Measurements from ENCODE around the gene KIF27.
"Not testable (repeated sequence)": the region's sequence is repeated elsewhere in the genome, so short reads cannot be mapped to it uniquely, and the experiment has no call there.

The KIF27 gene

DNA sequence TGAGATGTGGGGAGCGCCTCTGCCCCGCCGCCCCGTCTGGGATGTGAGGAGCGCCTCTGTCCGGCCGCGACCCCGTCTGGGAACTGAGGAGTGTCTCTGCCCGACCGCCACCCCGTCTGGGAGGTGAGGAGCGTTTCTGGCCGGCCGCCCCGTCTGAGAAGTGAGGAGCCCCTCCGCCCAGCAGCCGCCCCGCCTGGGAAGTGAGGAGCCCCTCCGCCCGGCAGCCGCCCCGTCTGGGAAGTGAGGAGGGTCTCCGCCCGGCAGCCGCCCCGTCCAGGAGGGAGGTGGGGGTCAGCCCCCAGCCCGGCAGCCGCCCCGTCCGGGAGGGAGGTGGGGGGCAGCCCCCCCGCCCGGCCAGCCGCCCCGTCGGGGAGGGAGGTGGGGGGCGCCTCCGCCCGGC is 26.9 kb upstream of the KIF27 start:
- not testable (repeated sequence) for H4K91ac ChIP-seq (ENCODE audit: low read depth, low read length, poor library complexity); H3K18ac ChIP-seq (ENCODE audit: low read length); H3K14ac ChIP-seq (ENCODE audit: low read length); H3K79me1 ChIP-seq (ENCODE audit: low read depth, low read length); DNase-seq (ENCODE audit: low spot score); H2BK120ac ChIP-seq (ENCODE audit: low read depth, low read length); H2BK12ac ChIP-seq (ENCODE audit: low read length); H4K8ac ChIP-seq (ENCODE audit: low read depth, low read length); H2AK5ac ChIP-seq (ENCODE audit: low read depth, low read length); H3K23ac ChIP-seq (ENCODE audit: low read depth, low read length, poor library complexity); H3K4ac ChIP-seq (ENCODE audit: low read length); H3K36me3 ChIP-seq (replicated peaks in 1 of 2; ENCODE audit: control insufficient read depth in 2 of 2, insufficient read depth in 2 of 2, low read length in 2 of 2); H2BK15ac ChIP-seq (ENCODE audit: low read length); H3K4me3 ChIP-seq (ENCODE audit: low read length in 2 of 2); H3K4me2 ChIP-seq (ENCODE audit: insufficient read depth, low read length, poor library complexity, severe bottlenecking); H3K9me3 ChIP-seq (replicated peaks in 1 of 2; ENCODE audit: control insufficient read depth in 2 of 2, insufficient read depth in 1 of 2, low read depth in 1 of 2, low read length in 2 of 2); H2AFZ ChIP-seq (ENCODE audit: low read length); H3K27me3 ChIP-seq (ENCODE audit: control insufficient read depth in 3 of 3, insufficient read depth in 3 of 3, low read depth in 1 of 3, low read length in 3 of 3); H3K4me1 ChIP-seq (ENCODE audit: control insufficient read depth in 2 of 2, insufficient read depth in 1 of 2, low read depth in 1 of 2, low read length in 2 of 2); H3K27ac ChIP-seq (replicated peaks; ENCODE audit: low read length); H2BK5ac ChIP-seq (ENCODE audit: low read length); H3K9ac ChIP-seq (ENCODE audit: low read depth, low read length, poor library complexity)
- WGBS, 2 donors (ENCODE audit: extremely low coverage in 2 of 2, insufficient read length in 2 of 2, insufficient replicate concordance in 1 of 2): no CpG with 5 or more reads among the region's 39 CpGs

GRCh38 chr9:83940590-83941303 is 19.5 kb upstream of the KIF27 start:
- Histone ChIP-seq H4K8ac (ENCODE audit: low read depth, low read length) (no peak overlapping the region), H2BK12ac (ENCODE audit: low read length) (no peak overlapping the region), H2BK5ac (ENCODE audit: low read length) (no peak overlapping the region), H3K18ac (ENCODE audit: low read length) (no peak overlapping the region), H2BK15ac (ENCODE audit: low read length) (no peak overlapping the region), H2AK5ac (ENCODE audit: low read depth, low read length) (no peak overlapping the region), H3K23ac (ENCODE audit: low read depth, low read length, poor library complexity) (no peak overlapping the region), H3K27ac (replicated peaks; ENCODE audit: low read length) (no peak overlapping the region), H3K9me3 (replicated peaks in 1 of 2; ENCODE audit: control insufficient read depth in 2 of 2, insufficient read depth in 1 of 2, low read depth in 1 of 2, low read length in 2 of 2) (no peaks in the 10 kb centered on the region), H3K4me1 (ENCODE audit: control insufficient read depth in 2 of 2, insufficient read depth in 1 of 2, low read depth in 1 of 2, low read length in 2 of 2) (no peaks in the 10 kb centered on the region), H3K14ac (ENCODE audit: low read length) (no peak overlapping the region), H2AFZ (ENCODE audit: low read length) (no peak overlapping the region), H3K4me2 (ENCODE audit: insufficient read depth, low read length, poor library complexity, severe bottlenecking) (no peak overlapping the region), H3K4ac (ENCODE audit: low read length) (no peak overlapping the region), H3K4me3 (ENCODE audit: low read length in 2 of 2) (no peak overlapping the region), H3K27me3 (ENCODE audit: control insufficient read depth in 3 of 3, insufficient read depth in 3 of 3, low read depth in 1 of 3, low read length in 3 of 3) (no peaks in the 10 kb centered on the region), H3K79me1 (ENCODE audit: low read depth, low read length) (no peaks in the 10 kb centered on the region), H2BK120ac (ENCODE audit: low read depth, low read length) (no peak overlapping the region), H3K9ac (ENCODE audit: low read depth, low read length, poor library complexity) (no peak overlapping the region), H4K91ac (ENCODE audit: low read depth, low read length, poor library complexity) (no peak overlapping the region), H3K36me3 (replicated peaks in 1 of 2; ENCODE audit: control insufficient read depth in 2 of 2, insufficient read depth in 2 of 2, low read length in 2 of 2) (no peaks in the 10 kb centered on the region)
- no peak for DNase-seq (ENCODE audit: low spot score)
- no CpG with 5 or more reads among the region's 5 CpGs for WGBS, 2 donors (ENCODE audit: extremely low coverage in 2 of 2, insufficient read length in 2 of 2, insufficient replicate concordance in 1 of 2)

DNA sequence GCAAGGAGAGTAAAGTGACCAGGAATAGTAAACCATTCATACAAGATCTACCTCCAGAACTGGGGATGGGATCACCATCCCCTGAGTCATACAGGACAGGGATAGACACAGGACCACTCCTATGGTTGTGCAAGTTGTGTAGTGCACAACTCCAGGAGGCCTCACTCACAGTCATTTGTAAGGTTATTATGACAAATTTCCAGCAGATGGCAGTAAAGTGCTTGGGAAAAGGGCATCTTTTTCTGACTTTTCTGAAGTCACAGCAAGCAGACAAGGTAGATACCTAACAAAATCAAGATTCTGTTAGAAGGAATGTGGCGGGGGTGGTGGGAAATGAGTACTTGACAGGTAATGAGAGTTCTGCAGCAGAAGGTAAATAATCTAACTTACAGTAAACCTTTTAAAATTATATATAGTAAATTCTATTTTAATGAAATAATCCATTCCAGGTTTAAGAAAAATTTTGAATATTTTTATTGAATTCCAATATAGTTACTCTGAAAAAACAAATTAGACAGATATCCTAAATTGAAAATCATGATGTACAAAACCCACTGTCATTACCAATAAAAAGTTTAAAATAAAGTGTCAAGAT is 16.7 kb upstream of the KIF27 start:
- Histone ChIP-seq H3K27me3 (ENCODE audit: control insufficient read depth in 3 of 3, insufficient read depth in 3 of 3, low read depth in 1 of 3, low read length in 3 of 3) (no peaks in the 10 kb centered on the region), H3K4me2 (ENCODE audit: insufficient read depth, low read length, poor library complexity, severe bottlenecking) (no peak overlapping the region), H2BK15ac (ENCODE audit: low read length) (no peak overlapping the region), H3K4me3 (ENCODE audit: low read length in 2 of 2) (no peak overlapping the region), H2BK12ac (ENCODE audit: low read length) (no peak overlapping the region), H3K27ac (replicated peaks; ENCODE audit: low read length) (no peak overlapping the region), H3K14ac (ENCODE audit: low read length) (no peak overlapping the region), H3K18ac (ENCODE audit: low read length) (no peak overlapping the region), H3K9me3 (replicated peaks in 1 of 2; ENCODE audit: control insufficient read depth in 2 of 2, insufficient read depth in 1 of 2, low read depth in 1 of 2, low read length in 2 of 2) (no peaks in the 10 kb centered on the region), H3K23ac (ENCODE audit: low read depth, low read length, poor library complexity) (no peak overlapping the region), H2AFZ (ENCODE audit: low read length) (peak overlapping the region; percentile 68), H3K4ac (ENCODE audit: low read length) (no peak overlapping the region), H3K79me1 (ENCODE audit: low read depth, low read length) (no peaks in the 10 kb centered on the region), H3K9ac (ENCODE audit: low read depth, low read length, poor library complexity) (no peak overlapping the region), H4K91ac (ENCODE audit: low read depth, low read length, poor library complexity) (no peak overlapping the region), H3K36me3 (replicated peaks in 1 of 2; ENCODE audit: control insufficient read depth in 2 of 2, insufficient read depth in 2 of 2, low read length in 2 of 2) (no peaks in the 10 kb centered on the region), H4K8ac (ENCODE audit: low read depth, low read length) (no peak overlapping the region), H2BK120ac (ENCODE audit: low read depth, low read length) (no peak overlapping the region), H2BK5ac (ENCODE audit: low read length) (no peak overlapping the region), H3K4me1 (ENCODE audit: control insufficient read depth in 2 of 2, insufficient read depth in 1 of 2, low read depth in 1 of 2, low read length in 2 of 2) (peaks cover 2 to 7% of the 10 kb centered on the region in 2 donors), H2AK5ac (ENCODE audit: low read depth, low read length) (no peak overlapping the region)
- no CpG with 5 or more reads among the region's 1 CpG for WGBS, 2 donors (ENCODE audit: extremely low coverage in 2 of 2, insufficient read length in 2 of 2, insufficient replicate concordance in 1 of 2)
- DNase-seq (ENCODE audit: low spot score): peak; percentile 63

DNA sequence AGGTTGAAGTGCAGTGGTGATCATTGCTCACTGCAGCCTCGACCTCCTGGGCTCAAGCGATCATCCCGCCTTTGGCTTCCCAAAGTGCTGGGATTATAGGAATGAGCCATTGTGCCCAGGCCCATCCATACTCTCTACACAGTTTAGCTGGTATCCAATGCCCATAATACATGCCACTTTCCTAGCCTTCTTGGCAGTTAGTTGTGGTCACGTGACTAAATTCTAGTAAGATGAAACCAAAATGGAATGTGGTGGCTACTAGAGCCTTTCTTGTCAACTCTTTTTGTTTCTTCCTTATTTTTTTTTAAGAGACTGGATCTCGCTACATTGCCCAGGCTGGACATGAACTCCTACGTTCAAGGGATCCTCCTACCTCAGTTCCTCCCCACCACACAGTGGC is 15.3 kb upstream of the KIF27 start:
- Histone ChIP-seq H3K4ac (ENCODE audit: low read length) (no peak overlapping the region), H2AK5ac (ENCODE audit: low read depth, low read length) (peak overlapping the region; percentile 27), H3K79me1 (ENCODE audit: low read depth, low read length) (no peaks in the 10 kb centered on the region), H3K4me2 (ENCODE audit: insufficient read depth, low read length, poor library complexity, severe bottlenecking) (no peak overlapping the region), H3K4me3 (ENCODE audit: low read length in 2 of 2) (no peak overlapping the region), H2BK5ac (ENCODE audit: low read length) (no peak overlapping the region), H3K27ac (replicated peaks; ENCODE audit: low read length) (no peak overlapping the region), H4K91ac (ENCODE audit: low read depth, low read length, poor library complexity) (no peak overlapping the region), H2BK12ac (ENCODE audit: low read length) (no peak overlapping the region), H2AFZ (ENCODE audit: low read length) (no peak overlapping the region), H2BK15ac (ENCODE audit: low read length) (peak overlapping the region; percentile 1), H3K36me3 (replicated peaks in 1 of 2; ENCODE audit: control insufficient read depth in 2 of 2, insufficient read depth in 2 of 2, low read length in 2 of 2) (no peaks in the 10 kb centered on the region), H3K9ac (ENCODE audit: low read depth, low read length, poor library complexity) (no peak overlapping the region), H3K9me3 (replicated peaks in 1 of 2; ENCODE audit: control insufficient read depth in 2 of 2, insufficient read depth in 1 of 2, low read depth in 1 of 2, low read length in 2 of 2) (no peaks in the 10 kb centered on the region), H3K4me1 (ENCODE audit: control insufficient read depth in 2 of 2, insufficient read depth in 1 of 2, low read depth in 1 of 2, low read length in 2 of 2) (peaks cover 2 to 7% of the 10 kb centered on the region in 2 donors), H3K18ac (ENCODE audit: low read length) (no peak overlapping the region), H2BK120ac (ENCODE audit: low read depth, low read length) (no peak overlapping the region), H3K14ac (ENCODE audit: low read length) (no peak overlapping the region), H3K27me3 (ENCODE audit: control insufficient read depth in 3 of 3, insufficient read depth in 3 of 3, low read depth in 1 of 3, low read length in 3 of 3) (no peaks in the 10 kb centered on the region), H3K23ac (ENCODE audit: low read depth, low read length, poor library complexity) (no peak overlapping the region), H4K8ac (ENCODE audit: low read depth, low read length) (no peak overlapping the region)
- WGBS, 2 donors (ENCODE audit: extremely low coverage in 2 of 2, insufficient read length in 2 of 2, insufficient replicate concordance in 1 of 2): no CpG with 5 or more reads among the region's 6 CpGs
- DNase-seq (ENCODE audit: low spot score): no peak
